ENCODE measurements around the gene TC2N. TPM values are rescaled to one million over a fixed set of nuclear protein-coding genes. Genes with fewer than 3 reads are reported as not detected.

The TC2N gene
- total RNA-seq, 1 experiment from 2014 or later: 15.9 TPM

- Histone ChIP-seq H3K36me3 (ENCODE audit: control insufficient read depth in 1 of 2, insufficient read depth in 2 of 2, low read length in 2 of 2) (no peaks in the 10 kb centered on the region), H3K4me1 (ENCODE audit: control insufficient read depth in 1 of 2, insufficient read depth in 2 of 2, low read length in 2 of 2) (no peaks in the 10 kb centered on the region), H4K20me1 (ENCODE audit: insufficient read depth) (no peaks in the 10 kb centered on the region), H3K4me3 (replicated peaks in 1 of 2; ENCODE audit: low read depth in 1 of 2, low read length in 2 of 2) (no peak overlapping the region), H3K9me3 (ENCODE audit: control insufficient read depth in 1 of 2, insufficient read depth in 1 of 2, low read depth in 1 of 2, low read length in 2 of 2) (no peaks in the 10 kb centered on the region), H2AFZ (ENCODE audit: low read depth, low read length, poor library complexity, severe bottlenecking) (no peak overlapping the region), H3K27me3 (ENCODE audit: insufficient read depth, low read length) (no peaks in the 10 kb centered on the region), H3K9me2 (ENCODE audit: insufficient read depth) (no peaks in the 10 kb centered on the region), H3K4me2 (ENCODE audit: low read length) (no peak overlapping the region), H3K9ac (ENCODE audit: low read length) (no peak overlapping the region), H3K27ac (ENCODE audit: low read depth, low read length) (no peak overlapping the region), H3K79me2 (ENCODE audit: insufficient read depth, low read length) (no peaks in the 10 kb centered on the region)
- POLR2A ChIA-PET: no interaction called here
- CTCF ChIA-PET: interaction anchor here (1.0 kb wide), 1 partner anchor 211 kb away, joined by 3 read pairs; no protein-coding TSS in a partner anchor
- no peak for DNase-seq (ENCODE audit: low read depth, low spot score)
- intact Hi-C loops (cut with micrococcal nuclease): no loop called here
- no peak for TF ChIP-seq SP1 (IDR thresholded peaks at IDR 0.05; ENCODE audit: low read depth)
- TF ChIP-seq ATF3 (IDR thresholded peaks at IDR 0.05): no peak
- TF ChIP-seq REST (IDR thresholded peaks at IDR 0.05; ENCODE audit: low read depth): no peak
- no peak for TF ChIP-seq YY1 (IDR thresholded peaks at IDR 0.05; ENCODE audit: extremely low read depth, insufficient replicate concordance, low read depth, low read length)
- TF ChIP-seq EZH2 (IDR thresholded peaks at IDR 0.05): no peak
- no peak for TF ChIP-seq ZFX (IDR thresholded peaks at IDR 0.05)
- TF ChIP-seq EZH2phosphoT487 (IDR thresholded peaks at IDR 0.05; ENCODE audit: borderline replicate concordance): no peak
- TF ChIP-seq POLR2A (IDR thresholded peaks at IDR 0.05; ENCODE audit: borderline replicate concordance, extremely low read depth, insufficient read depth, insufficient read length): no peak
- no peak for TF ChIP-seq ELF1 (IDR thresholded peaks at IDR 0.05; ENCODE audit: borderline replicate concordance, low read depth)
- TF ChIP-seq FOSL1 (IDR thresholded peaks at IDR 0.05; ENCODE audit: low read depth): no peak
- no peak for TF ChIP-seq SRF (IDR thresholded peaks at IDR 0.05; ENCODE audit: low read depth)
- no peak for TF ChIP-seq POLR2AphosphoS5 (IDR thresholded peaks at IDR 0.05; ENCODE audit: low read depth, low read length)
- no peak for TF ChIP-seq CBX3 (IDR thresholded peaks at IDR 0.05; ENCODE audit: low read depth)
- no peak for ATAC-seq
- no TSS peak for BruUV-seq (replicated peaks)
- RAD21 ChIA-PET (ENCODE audit: low non-redundant PET in 1 of 2, low total read pairs in 2 of 2, uncharacterized antibody in 2 of 2, unreplicated experiment in 2 of 2): no interaction called here
Observed at GRCh38 chr14:91786188-91786587, 81.1 kb downstream of the TC2N start.
